HG03565 (cell line): ENCODE results near the gene LRRC32.
"Not testable (repeated sequence)": the region's sequence is repeated elsewhere in the genome, so short reads cannot be mapped to it uniquely, and the experiment has no call there.

Experiments
- ATAC-seq: cut with Tn5 transposase; IDR thresholded peaks from one replicate; pipeline ENCODE4 v1.9.1; 2021; ENCODE audit warnings: mild to moderate bottlenecking, moderate library complexity; ENCODE audit not compliant: unreplicated experiment

Gene LRRC32

DNA sequence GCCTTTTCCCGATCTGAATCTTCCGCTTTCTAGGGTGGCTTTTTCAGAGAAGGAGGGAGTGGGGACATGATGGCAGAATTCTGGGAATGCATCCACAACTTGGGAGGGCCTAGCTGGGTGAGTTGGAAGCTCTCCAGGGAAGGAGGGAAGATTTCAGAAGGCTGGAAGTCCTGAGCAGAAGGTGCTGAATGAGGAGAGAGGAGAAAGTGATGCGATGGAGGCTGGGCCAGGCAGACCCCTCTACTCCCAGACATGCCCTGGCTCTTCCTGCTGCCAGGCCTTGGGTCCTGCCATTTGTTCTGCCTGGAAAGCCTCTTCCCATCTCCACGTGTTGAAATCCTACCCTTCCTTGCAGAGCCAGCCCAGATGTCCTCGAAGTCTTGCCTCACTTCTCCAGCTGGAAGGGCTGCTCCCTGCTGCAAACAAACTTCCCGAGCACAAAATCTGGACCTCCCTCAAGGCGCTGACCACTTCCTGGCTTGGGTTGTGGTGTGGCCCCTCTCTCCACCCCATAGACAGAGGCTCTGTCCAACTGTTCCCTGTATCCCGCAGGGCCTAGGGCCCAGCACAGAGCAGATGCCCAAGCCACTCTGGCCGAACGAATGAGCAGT is 16.8 kb downstream of the LRRC32 start:
- no peak for ATAC-seq

DNA sequence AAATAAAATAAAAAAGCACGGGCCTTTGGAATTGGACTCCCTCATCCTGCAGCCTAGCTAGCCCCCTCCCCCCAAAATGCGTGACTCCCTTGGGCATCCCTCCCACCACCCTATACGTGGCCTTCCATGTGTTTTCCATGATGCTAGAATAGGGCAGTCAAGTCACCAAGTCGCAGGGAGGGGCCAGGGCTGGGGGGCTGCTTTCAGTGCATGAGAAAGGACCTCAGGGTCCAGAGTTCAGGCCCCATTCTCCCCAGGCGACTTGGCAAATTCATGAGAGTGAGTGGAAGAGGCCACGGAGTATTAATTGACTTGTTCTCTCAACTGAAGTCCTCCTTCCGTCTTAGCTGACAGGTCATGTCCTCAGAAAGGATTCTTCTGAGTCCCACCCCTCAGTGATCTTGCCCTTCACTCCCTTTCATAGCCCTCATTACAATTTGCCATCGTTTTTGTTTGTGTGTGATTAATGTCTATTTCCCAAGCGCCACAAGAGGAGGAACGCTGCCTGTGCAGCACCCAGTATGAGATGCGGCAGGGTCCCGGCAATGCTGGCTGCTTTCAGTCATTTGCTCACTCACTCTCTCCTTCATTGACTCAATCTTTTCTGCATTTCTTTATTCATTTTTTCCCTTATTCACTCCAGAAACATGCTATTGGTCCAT is 17.4 kb downstream of the LRRC32 start:
- no peak for ATAC-seq

GRCh38 chr11:76649851-76650372 is 20.6 kb downstream of the LRRC32 start:
- no peak for ATAC-seq

GRCh38 chr11:76649011-76649410 is 21.5 kb downstream of the LRRC32 start:
- no peak for ATAC-seq

- ATAC-seq, result no peak
These were observed 22.5 kb downstream of the LRRC32 start for GRCh38 chr11:76648061-76648460.

DNA sequence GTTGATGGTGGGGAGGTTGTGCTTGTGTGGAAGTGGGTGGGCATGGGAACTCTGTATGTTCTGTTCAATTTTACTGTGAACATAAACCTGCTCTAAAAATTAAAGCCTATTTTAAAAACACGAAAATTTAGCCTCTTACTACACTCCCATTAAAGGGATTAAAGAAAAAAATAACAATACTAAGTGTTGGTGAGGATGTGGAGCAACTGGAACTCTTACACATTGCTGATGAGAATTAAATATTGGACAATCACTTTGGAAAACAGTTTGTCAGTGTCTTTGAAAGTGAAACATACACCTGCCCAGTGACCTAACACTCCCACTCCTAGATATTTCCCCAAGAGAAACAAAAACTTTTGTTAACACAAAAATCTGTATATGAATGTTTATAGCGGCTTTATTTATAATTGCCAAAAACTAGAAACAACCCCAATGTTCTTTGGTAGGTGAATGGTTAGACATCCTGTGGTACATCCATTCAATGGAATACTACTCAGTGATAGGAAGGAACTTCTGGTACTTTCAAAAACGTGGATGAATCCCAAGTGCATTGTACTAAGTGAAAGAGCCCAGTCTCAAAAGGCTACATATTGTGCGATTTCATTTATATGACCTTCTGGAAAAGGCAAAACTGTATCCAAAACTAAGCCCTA is 23.5 kb downstream of the LRRC32 start:
- no peak for ATAC-seq

GRCh38 chr11:76644591-76644990 is 26.0 kb downstream of the LRRC32 start:
- ATAC-seq, result no peak

DNA sequence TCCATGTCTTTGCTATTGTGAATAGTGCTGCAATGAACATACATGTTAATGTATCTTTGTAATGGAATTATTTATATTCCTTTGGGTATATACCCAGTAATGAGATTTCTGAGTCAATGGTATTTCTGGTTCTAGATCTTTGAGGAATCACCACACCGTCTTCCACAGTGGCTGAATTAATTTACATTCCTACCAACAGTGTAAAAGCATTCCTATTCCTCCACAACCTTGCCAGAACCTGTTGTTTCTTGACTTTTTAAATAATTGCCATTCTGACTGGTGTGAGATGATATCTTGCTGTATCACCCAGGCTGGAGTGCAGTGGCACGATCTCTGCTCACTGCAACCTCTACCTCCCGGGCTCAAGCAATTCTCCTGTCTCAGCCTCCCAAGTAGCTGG is 26.8 kb downstream of the LRRC32 start:
- not testable (repeated sequence) for ATAC-seq

GRCh38 chr11:76642341-76642740 is 28.2 kb downstream of the LRRC32 start:
- ATAC-seq, result no peak

- no peak for ATAC-seq
These were observed 28.6 kb downstream of the LRRC32 start for GRCh38 chr11:76641905-76642304.

- ATAC-seq, result no peak
These were observed 30.0 kb downstream of the LRRC32 start for GRCh38 chr11:76640501-76640900.

GRCh38 chr11:76639621-76640020 is 30.9 kb downstream of the LRRC32 start:
- ATAC-seq, result no peak

GRCh38 chr11:76638270-76639197 is 32.0 kb downstream of the LRRC32 start:
- no peak for ATAC-seq

- no peak for ATAC-seq
These were observed 32.9 kb downstream of the LRRC32 start for GRCh38 chr11:76637491-76638269.

DNA sequence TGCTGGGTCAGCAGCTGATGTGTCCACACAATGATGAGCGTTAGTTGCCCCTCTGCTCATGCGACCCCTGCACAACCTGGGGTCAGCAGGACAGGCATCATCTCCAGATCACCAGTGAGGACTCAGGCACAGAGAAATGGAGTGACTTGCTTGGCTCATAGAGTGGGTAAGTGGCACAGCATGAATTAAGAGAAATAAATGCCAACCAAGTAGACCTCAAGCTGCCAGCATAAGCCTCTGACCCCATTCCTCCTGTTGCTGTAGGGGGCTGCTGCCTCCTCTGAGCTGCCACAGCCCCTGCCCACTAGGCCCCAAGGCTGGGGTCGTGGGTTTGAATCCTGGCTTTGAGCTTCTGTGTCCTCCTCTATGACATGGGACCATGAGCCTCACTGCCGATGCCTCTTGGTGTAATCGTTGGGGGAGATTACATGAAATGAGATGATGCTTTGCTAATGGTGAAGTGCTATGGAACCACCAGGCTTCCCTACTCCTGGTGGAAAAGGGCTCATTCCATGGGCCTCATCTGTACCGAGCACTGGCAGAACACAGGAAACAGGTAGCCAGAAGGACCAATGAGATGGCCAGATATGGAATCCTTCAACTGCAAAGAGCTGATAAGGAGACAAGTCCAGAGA is 33.6 kb downstream of the LRRC32 start:
- ATAC-seq, result no peak

DNA sequence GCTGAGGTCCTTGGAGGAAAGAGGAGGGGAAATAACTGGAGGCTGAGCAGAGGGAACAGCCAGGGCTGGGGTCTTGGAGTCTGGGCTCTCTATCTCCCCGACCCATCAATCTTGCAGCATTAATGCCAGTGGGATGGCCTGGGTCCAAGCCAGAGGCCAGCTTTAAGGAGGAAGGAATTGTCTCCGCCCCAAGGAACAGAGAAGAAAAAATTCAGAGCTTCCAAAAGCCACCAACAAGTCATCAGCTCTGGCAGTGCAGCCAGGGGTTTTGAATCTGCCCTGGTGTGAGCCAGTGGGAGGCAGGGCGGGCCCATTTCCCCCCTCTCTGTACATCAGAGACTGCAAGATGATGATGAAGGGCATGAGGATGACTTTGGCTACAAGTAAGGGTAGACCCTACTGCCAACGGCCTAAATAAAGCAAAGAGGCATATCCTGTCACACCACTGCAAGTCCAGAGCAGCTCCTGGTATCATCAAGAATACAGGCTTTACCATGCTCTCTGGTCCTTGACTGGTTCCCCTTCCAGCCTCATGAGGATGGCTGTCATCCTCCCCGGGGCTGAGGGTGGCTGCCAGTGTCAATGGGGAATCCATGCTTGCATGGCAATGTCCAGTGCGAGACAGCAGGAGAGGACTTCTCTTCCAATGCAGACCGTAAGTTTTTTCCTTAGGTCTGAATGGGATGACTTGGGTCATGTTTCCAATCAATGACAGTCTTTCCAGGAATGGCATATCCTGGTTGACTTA is 34.4 kb downstream of the LRRC32 start:
- no peak for ATAC-seq

GRCh38 chr11:76634886-76635285 is 35.7 kb downstream of the LRRC32 start:
- ATAC-seq, result no peak

DNA sequence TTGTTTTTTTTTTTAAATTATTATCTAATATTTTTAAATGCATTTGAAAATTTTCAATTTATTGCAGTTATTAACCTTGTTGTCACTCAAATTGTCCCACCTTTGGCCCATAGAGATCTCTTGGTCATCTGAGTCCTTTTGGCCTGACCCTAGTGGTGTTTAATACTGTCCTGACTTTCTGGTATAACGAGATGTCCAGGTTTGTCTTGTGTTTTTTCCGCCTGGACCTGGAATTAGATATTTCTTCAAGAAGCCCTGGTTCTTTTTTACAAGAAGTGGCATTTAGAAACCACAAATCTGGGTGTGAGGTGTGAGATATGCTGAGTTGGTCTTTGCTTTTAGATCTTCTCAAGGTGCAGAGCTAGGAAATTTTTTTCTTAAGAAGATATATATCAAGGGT is 38.1 kb downstream of the LRRC32 start:
- no peak for ATAC-seq
